Measurements from ENCODE around the gene MMRN1. TPM values are rescaled to one million over a fixed set of nuclear protein-coding genes. Genes with fewer than 3 reads are reported as not detected.

The MMRN1 gene
- total RNA-seq, 4 donors from 2014 or later: 3.0 to 27.9 (median 8.0) TPM

- 94 to 96% methylated on average over 2 of the region's 2 CpGs for WGBS, 2 donors (ENCODE audit: low coverage in 1 of 2)
These were observed 93.6 kb downstream of the MMRN1 start for GRCh38 chr4:89988268-89988667.

GRCh38 chr4:89992744-89993143 is 98.1 kb downstream of the MMRN1 start:
- H3K4me3 ChIP-seq: no peak overlapping the region
- H3K27me3 ChIP-seq: no peaks in the 10 kb centered on the region
- H3K4me1 ChIP-seq: peaks cover 0 to 3% (median 0%) of the 10 kb centered on the region in 4 donors
- in situ Hi-C loops (cut with MboI; ENCODE audit: low pct_ligation_motif_present in 1 of 4, low pct_unique_long_range_greater_than_20kb in 1 of 4, low sequenced_read_pairs in 3 of 4) (no loop called here), intact Hi-C loops (cut with DNase I; ENCODE audit: low total_unique reads) (no loop called here)
- H3K9me3 ChIP-seq: no peaks in the 10 kb centered on the region
- DNase-seq: no peak
- no peak overlapping the region for H3K27ac ChIP-seq
- TF ChIP-seq EP300 (IDR thresholded peaks at IDR 0.05; ENCODE audit: low read depth) (no peak), CTCF (IDR thresholded peaks at IDR 0.05) (no peak), POLR2AphosphoS5 (IDR thresholded peaks at IDR 0.05) (no peak)
- H3K36me3 ChIP-seq: no peaks in the 10 kb centered on the region
- WGBS, 2 donors (ENCODE audit: low coverage in 1 of 2): 42 to 62% methylated on average over 1 of the region's 1 CpG

More at GRCh38 chr4:89988268-89988667, 93.6 kb downstream of the MMRN1 start:
- Histone ChIP-seq H3K4me3 (no peak overlapping the region), H3K27ac (no peak overlapping the region), H3K27me3 (no peaks in the 10 kb centered on the region), H3K36me3 (no peaks in the 10 kb centered on the region), H3K4me1 (no peaks in the 10 kb centered on the region), H3K9me3 (no peaks in the 10 kb centered on the region)
- TF ChIP-seq POLR2AphosphoS5 (IDR thresholded peaks at IDR 0.05) (no peak), POLR2A (IDR thresholded peaks at IDR 0.05) (no peak), EP300 (IDR thresholded peaks at IDR 0.05; ENCODE audit: low read depth) (no peak), CTCF (IDR thresholded peaks at IDR 0.05) (no peak)
- DNase-seq: no peak
- in situ Hi-C loops (cut with MboI; ENCODE audit: low pct_ligation_motif_present in 1 of 4, low pct_unique_long_range_greater_than_20kb in 1 of 4, low sequenced_read_pairs in 3 of 4): no loop called here
- intact Hi-C loops (cut with DNase I; ENCODE audit: low total_unique reads): no loop called here

- no peak for DNase-seq
- in situ Hi-C loops (cut with MboI; ENCODE audit: low pct_ligation_motif_present in 1 of 4, low pct_unique_long_range_greater_than_20kb in 1 of 4, low sequenced_read_pairs in 3 of 4): no loop called here
These were observed 99.7 kb downstream of the MMRN1 start for GRCh38 chr4:89994176-89994873.

GRCh38 chr4:89995006-89995405 is 100.4 kb downstream of the MMRN1 start:
- DNase-seq: no peak
- TF ChIP-seq POLR2A (IDR thresholded peaks at IDR 0.05) (no peak), EP300 (IDR thresholded peaks at IDR 0.05; ENCODE audit: low read depth) (no peak)
- 71 to 79% methylated on average over 1 to 4 of the region's 4 CpGs for WGBS, 2 donors (ENCODE audit: low coverage in 1 of 2)

More at GRCh38 chr4:89994176-89994873, 99.7 kb downstream of the MMRN1 start:
- Histone ChIP-seq H3K27me3 (no peaks in the 10 kb centered on the region), H3K36me3 (no peaks in the 10 kb centered on the region), H3K4me3 (no peak overlapping the region), H3K27ac (no peak overlapping the region), H3K9me3 (no peaks in the 10 kb centered on the region), H3K4me1 (peaks cover 0 to 3% (median 0%) of the 10 kb centered on the region in 4 donors)
- intact Hi-C loops (cut with DNase I; ENCODE audit: low total_unique reads): no loop called here
- TF ChIP-seq CTCF (IDR thresholded peaks at IDR 0.05) (no peak), POLR2AphosphoS5 (IDR thresholded peaks at IDR 0.05) (no peak), POLR2A (IDR thresholded peaks at IDR 0.05) (no peak), EP300 (IDR thresholded peaks at IDR 0.05; ENCODE audit: low read depth) (no peak)
- 56 to 66% methylated on average over 3 of the region's 3 CpGs for WGBS, 2 donors (ENCODE audit: low coverage in 1 of 2)

More at GRCh38 chr4:89995006-89995405, 100.4 kb downstream of the MMRN1 start:
- Histone ChIP-seq H3K9me3 (no peaks in the 10 kb centered on the region), H3K4me1 (peaks cover 0 to 3% (median 0%) of the 10 kb centered on the region in 4 donors), H3K27ac (no peak overlapping the region), H3K27me3 (no peaks in the 10 kb centered on the region), H3K36me3 (no peaks in the 10 kb centered on the region), H3K4me3 (no peak overlapping the region)
- in situ Hi-C loops (cut with MboI; ENCODE audit: low pct_ligation_motif_present in 1 of 4, low pct_unique_long_range_greater_than_20kb in 1 of 4, low sequenced_read_pairs in 3 of 4): no loop called here
- intact Hi-C loops (cut with DNase I; ENCODE audit: low total_unique reads): no loop called here

All from transverse colon (tissue), 4 donors.